ENCODE measurements around the gene MAGEA4. TPM values are rescaled to one million over a fixed set of nuclear protein-coding genes. Genes with fewer than 3 reads are reported as not detected.

The MAGEA4 gene
- total RNA-seq, 1 experiment from 2014 or later: not detected

- Histone ChIP-seq H3F3A (ENCODE audit: insufficient read depth, low read depth) (no peaks in the 10 kb centered on the region), H3K9me2 (ENCODE audit: insufficient read depth) (no peaks in the 10 kb centered on the region; the same call in 1 of the 2 replicates), H3K4me1 (replicated peaks; ENCODE audit: insufficient read depth) (peaks cover 7% of the 10 kb centered on the region; the same call in 1 of the 2 replicates), H3K27ac (no peak overlapping the region), H3K27me3 (ENCODE audit: insufficient read depth, low read depth) (no peaks in the 10 kb centered on the region), H3K9me3 (ENCODE audit: insufficient read depth, low read depth) (peaks cover 12% of the 10 kb centered on the region), H2AFZ (no peak overlapping the region), H4K20me1 (ENCODE audit: insufficient read depth) (no peaks in the 10 kb centered on the region), H3K4me3 (no peak overlapping the region), H3K79me2 (ENCODE audit: low read depth) (no peaks in the 10 kb centered on the region), H3K4me2 (no peak overlapping the region), H3K36me3 (ENCODE audit: low read depth) (no peaks in the 10 kb centered on the region)
- intact Hi-C loops (cut with micrococcal nuclease; ENCODE audit: unreplicated experiment): no loop called here
- TF ChIP-seq EZH2 (IDR thresholded peaks at IDR 0.05; ENCODE audit: low read depth) (no peak), CTCF (conservative IDR thresholded peaks at IDR 0.05) (no peak)
- CTCF ChIA-PET: no interaction called here
- POLR2A ChIA-PET (ENCODE audit: unreplicated experiment): interaction anchor here (0.6 kb wide), 1 partner anchor 82 kb away, joined by 3 read pairs; no protein-coding TSS in a partner anchor
- BruUV-seq (replicated peaks): no TSS peak
- DNase-seq: no peak
Measured at GRCh38 chrX:151879856-151880255, 32.8 kb upstream of the MAGEA4 start.

GRCh38 chrX:151880895-151881294 lies 31.8 kb upstream of the MAGEA4 start:
- no peaks in the 10 kb centered on the region for H3K79me2 ChIP-seq (ENCODE audit: low read depth)
- no peaks in the 10 kb centered on the region for H4K20me1 ChIP-seq (ENCODE audit: insufficient read depth)
- TF ChIP-seq CTCF (conservative IDR thresholded peaks at IDR 0.05) (no peak), EZH2 (IDR thresholded peaks at IDR 0.05; ENCODE audit: low read depth) (no peak)
- H3K4me1 ChIP-seq (replicated peaks; ENCODE audit: insufficient read depth): peaks cover 7% of the 10 kb centered on the region; the same call in 1 of the 2 replicates
- H3F3A ChIP-seq (ENCODE audit: insufficient read depth, low read depth): no peaks in the 10 kb centered on the region
- no peak for DNase-seq
- H3K4me3 ChIP-seq: no peak overlapping the region
- H3K27me3 ChIP-seq (ENCODE audit: insufficient read depth, low read depth): no peaks in the 10 kb centered on the region
- peaks cover 17% of the 10 kb centered on the region for H3K9me3 ChIP-seq (ENCODE audit: insufficient read depth, low read depth)
- POLR2A ChIA-PET (ENCODE audit: unreplicated experiment): no interaction called here
- no peak overlapping the region for H2AFZ ChIP-seq
- no peaks in the 10 kb centered on the region; the same call in 1 of the 2 replicates for H3K9me2 ChIP-seq (ENCODE audit: insufficient read depth)
- no TSS peak for BruUV-seq (replicated peaks)
- CTCF ChIA-PET: no interaction called here
- no peak overlapping the region for H3K27ac ChIP-seq
- H3K4me2 ChIP-seq: no peak overlapping the region
- intact Hi-C loops (cut with micrococcal nuclease; ENCODE audit: unreplicated experiment): no loop called here
- H3K36me3 ChIP-seq (ENCODE audit: low read depth): no peaks in the 10 kb centered on the region

GRCh38 chrX:151889421-151889820 lies 23.3 kb upstream of the MAGEA4 start:
- BruUV-seq (replicated peaks): no TSS peak
- intact Hi-C loops (cut with micrococcal nuclease; ENCODE audit: unreplicated experiment): no loop called here
- no peak for DNase-seq

More at GRCh38 chrX:151889421-151889820, 23.3 kb upstream of the MAGEA4 start:
- no peaks in the 10 kb centered on the region for H3K36me3 ChIP-seq (ENCODE audit: low read depth)
- H3K27ac ChIP-seq: no peak overlapping the region
- CTCF ChIA-PET: no interaction called here
- H3K4me1 ChIP-seq (replicated peaks; ENCODE audit: insufficient read depth): no peaks in the 10 kb centered on the region
- H2AFZ ChIP-seq: no peak overlapping the region
- POLR2A ChIA-PET (ENCODE audit: unreplicated experiment): no interaction called here
- no peak overlapping the region for H3K4me2 ChIP-seq
- no peaks in the 10 kb centered on the region for H3F3A ChIP-seq (ENCODE audit: insufficient read depth, low read depth)
- H4K20me1 ChIP-seq (ENCODE audit: insufficient read depth): no peaks in the 10 kb centered on the region
- no peak overlapping the region for H3K4me3 ChIP-seq
- peaks cover 20% of the 10 kb centered on the region; the same call in 1 of the 2 replicates for H3K9me3 ChIP-seq (ENCODE audit: insufficient read depth, low read depth)
- TF ChIP-seq CTCF (conservative IDR thresholded peaks at IDR 0.05) (no peak), EZH2 (IDR thresholded peaks at IDR 0.05; ENCODE audit: low read depth) (no peak)
- no peaks in the 10 kb centered on the region for H3K27me3 ChIP-seq (ENCODE audit: insufficient read depth, low read depth)
- no peaks in the 10 kb centered on the region for H3K9me2 ChIP-seq (ENCODE audit: insufficient read depth)
- H3K79me2 ChIP-seq (ENCODE audit: low read depth): no peaks in the 10 kb centered on the region
